Stimulated activated naive CD4-positive, alpha-beta T cell treated with Interleukin-2 at 50 U/mL for 16 hours (primary cell): Measurements from ENCODE around the gene ARHGAP5.
"Not testable (repeated sequence)": the region's sequence is repeated elsewhere in the genome, so short reads cannot be mapped to it uniquely, and the experiment has no call there.

Source experiments
- DNase-seq: peaks from one replicate; lab custom pipeline; 2025; lab: John Stamatoyannopoulos, UW

Gene ARHGAP5

DNA sequence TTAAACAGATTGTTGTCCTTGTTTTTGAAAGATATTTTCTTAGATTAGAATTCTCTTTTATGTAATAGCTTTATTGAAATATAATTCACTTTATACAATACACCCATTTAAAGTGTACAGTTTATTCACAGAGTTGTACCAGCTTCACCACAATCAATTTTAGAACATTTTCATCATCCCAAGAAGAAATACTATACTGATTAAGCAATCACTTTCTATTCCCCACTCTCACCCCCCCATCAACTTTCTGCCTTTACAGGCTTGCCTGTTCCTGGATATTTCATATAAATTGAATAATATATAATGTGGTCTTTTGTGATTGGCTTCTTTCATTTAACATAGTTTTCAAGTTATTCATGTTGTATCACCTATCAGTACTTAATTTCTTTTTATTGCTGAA is 44.4 kb downstream of the ARHGAP5 start:
- no peak for DNase-seq

DNA sequence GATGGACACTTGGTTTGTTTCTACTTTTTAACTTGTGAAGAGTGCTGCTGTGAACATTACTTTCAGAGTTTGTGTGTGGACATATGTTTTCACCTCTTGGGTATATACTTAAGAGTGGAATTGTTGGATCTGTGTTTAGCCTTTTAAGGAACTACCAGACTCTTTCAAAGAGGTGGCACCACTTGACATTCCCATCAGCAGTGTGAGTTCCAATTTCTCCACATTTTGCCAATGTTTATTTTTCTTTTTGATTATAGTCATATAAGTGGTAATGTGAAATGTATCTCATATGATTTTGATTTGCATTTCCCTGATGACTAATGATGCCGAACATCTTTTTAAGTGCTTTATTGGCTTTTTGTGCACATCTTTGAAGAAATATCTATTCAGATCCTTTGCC is 44.8 kb downstream of the ARHGAP5 start:
- DNase-seq, result no peak

DNA sequence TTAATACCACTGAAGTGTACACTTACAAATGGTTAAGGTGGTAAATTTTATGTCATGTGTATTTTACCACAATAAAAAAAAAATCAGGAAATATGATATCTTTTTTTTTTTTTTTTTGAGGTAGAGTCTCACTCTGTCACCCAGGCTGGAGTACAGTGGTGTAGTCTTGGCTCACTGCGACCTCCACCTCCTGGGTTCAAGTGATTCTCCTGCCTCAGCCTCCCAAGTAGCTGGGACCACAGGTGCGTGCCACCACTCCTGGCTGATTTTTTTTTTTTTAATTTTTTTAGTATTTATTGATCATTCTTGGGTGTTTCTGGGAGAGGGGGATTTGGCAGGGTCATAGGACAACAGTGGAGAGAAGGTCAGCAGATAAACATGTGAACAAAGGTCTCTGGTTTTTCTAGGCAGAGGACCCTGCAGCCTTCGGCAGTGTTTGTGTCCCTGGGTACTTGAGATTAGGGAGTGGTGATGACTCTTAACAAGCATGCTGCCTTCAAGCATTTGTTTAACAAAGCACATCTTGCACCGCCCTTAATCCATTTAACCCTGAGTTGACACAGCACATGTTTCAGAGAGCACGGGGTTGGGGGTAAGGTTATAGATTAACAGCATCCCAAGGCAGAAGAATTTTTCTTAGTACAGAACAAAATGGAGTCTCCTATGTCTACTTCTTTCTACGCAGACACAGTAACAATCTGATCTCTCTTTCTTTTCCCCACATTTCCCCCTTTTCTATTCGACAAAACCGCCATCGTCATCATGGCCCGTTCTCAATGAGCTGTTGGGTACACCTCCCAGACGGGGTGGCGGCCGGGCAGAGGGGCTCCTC is 50.0 kb downstream of the ARHGAP5 start:
- not testable (repeated sequence) for DNase-seq

- DNase-seq, result not testable (repeated sequence)
These were observed 50.9 kb downstream of the ARHGAP5 start for GRCh38 chr14:32127731-32128654.

- DNase-seq, result no peak
These were observed 51.6 kb downstream of the ARHGAP5 start for GRCh38 chr14:32128703-32129102.

DNA sequence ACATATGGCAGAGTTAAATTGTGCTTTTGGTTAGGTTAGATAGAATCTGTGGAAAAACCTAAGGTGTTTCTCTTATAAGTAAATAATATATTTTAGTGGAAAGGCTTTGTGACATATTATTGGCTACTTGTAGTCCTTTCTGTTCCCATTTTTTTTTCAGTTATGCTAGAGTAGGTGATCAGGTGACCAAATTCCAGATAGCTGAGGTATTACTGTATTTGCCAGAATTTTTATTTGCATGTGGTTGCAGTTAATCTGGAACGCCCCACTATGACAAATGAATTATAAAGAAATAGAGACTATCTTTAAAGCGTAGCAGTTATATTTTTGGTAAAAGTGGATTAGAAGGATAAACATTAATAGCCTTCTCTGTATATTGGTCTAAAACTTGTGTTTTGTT is 52.0 kb downstream of the ARHGAP5 start:
- DNase-seq, result no peak

DNA sequence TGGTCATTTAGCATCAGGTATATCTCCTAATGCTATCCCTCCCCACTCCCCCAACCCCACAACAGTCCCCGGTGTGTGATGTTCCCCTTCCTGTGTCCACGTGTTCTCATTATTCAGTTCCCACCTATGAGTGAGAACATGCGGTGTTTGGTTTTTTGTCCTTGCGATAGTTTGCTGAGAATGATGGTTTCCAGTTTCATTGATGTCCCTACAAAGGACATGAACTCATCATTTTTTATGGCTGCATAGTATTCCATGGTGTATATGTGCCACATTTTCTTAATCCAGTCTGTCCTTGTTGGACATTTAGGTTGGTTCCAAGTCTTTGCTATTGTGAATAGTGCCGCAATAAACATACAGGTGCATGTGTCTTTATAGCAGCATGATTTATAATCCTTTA is 54.6 kb downstream of the ARHGAP5 start:
- not testable (repeated sequence) for DNase-seq

GRCh38 chr14:32134448-32135097 is 57.5 kb downstream of the ARHGAP5 start:
- no peak for DNase-seq

DNA sequence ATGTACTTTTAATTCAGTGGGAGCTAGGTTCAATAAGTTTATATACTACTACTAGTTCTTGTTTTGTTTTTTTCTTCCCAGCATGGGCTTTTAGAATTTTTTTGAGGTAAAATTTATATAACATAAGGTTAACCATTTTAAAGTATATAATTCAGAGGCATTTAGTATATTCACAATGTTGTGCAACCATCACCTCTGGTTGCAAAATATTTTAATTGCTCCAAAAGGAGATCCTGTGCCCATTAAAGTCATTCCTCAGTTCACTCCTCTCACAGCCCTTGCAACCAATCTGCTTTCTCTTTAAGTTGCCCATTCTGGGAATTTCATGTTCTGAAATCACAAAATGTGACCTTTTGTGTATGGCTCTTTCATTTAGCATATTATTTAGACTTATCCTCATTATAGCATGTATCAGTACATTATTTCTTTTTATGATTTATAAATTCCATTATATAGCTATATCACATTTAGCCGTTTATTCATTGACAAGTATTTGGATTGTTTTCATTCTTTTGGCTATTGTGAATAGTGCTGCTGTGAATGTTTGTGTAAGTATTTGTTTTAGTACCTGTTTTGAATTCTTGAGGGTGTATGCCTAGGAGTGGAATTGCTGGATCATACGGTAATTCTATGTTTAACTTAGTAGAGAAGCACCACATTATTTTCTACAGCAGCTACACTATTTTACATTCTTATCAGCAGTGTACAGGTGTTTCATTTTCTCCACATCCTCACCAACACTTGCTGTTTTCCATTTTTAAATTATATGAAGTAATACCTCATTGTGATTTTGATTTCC is 59.1 kb downstream of the ARHGAP5 start:
- no peak for DNase-seq

GRCh38 chr14:32137313-32137712 is 60.2 kb downstream of the ARHGAP5 start:
- DNase-seq, result no peak

- DNase-seq, result no peak
These were observed 60.8 kb downstream of the ARHGAP5 start for GRCh38 chr14:32137892-32138291.

GRCh38 chr14:32142341-32142740 is 65.2 kb downstream of the ARHGAP5 start:
- DNase-seq, result no peak

- no peak for DNase-seq
These were observed 65.8 kb downstream of the ARHGAP5 start for GRCh38 chr14:32142754-32143437.

GRCh38 chr14:32150392-32150791 is 73.3 kb downstream of the ARHGAP5 start:
- no peak for DNase-seq

GRCh38 chr14:32166029-32166428 is 88.9 kb downstream of the ARHGAP5 start:
- DNase-seq, result no peak

- no peak for DNase-seq
These were observed 89.8 kb downstream of the ARHGAP5 start for GRCh38 chr14:32166924-32167323.

- DNase-seq, result no peak
These were observed 90.8 kb downstream of the ARHGAP5 start for GRCh38 chr14:32167907-32168306.

- DNase-seq, result no peak
These were observed 92.1 kb downstream of the ARHGAP5 start for GRCh38 chr14:32169191-32169590.

DNA sequence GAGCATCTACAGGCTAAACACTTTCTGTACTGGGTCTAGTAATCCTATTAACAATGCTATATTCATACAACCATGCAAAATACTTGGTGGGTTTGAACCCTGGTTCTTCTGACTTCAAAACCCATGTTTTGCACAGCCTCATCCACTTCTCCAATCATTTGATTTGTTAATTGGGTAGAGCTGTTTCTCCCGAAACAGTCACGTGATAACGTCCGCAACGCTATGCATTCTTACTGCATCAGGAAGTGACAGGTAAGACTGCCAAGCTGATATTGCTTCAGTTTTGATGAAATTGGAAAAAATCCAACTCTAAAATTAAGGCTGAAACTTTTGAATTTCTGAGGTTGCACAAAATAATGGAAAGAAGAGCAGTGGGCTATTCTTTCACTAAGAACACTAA is 94.4 kb downstream of the ARHGAP5 start:
- no peak for DNase-seq

GRCh38 chr14:32183151-32184058 is 106.3 kb downstream of the ARHGAP5 start:
- no peak for DNase-seq
